Thymus (tissue), 11 donors: ENCODE results near the gene TYR. TPM values are rescaled to one million over a fixed set of nuclear protein-coding genes. Genes with fewer than 3 reads are reported as not detected.
"Not testable (repeated sequence)": the region's sequence is repeated elsewhere in the genome, so short reads cannot be mapped to it uniquely, and the experiment has no call there.

Experiments
- DNase-seq, 9 donors: peaks; one replicate each; pipeline ENCODE4 v3.0.0-alpha.2; 2013; ENCODE audit warnings: low spot score in 9 of 9, low read depth in 6 of 9, missing footprints in 1 of 9
- H3K27ac ChIP-seq, 2 donors: one replicate each; pipeline ENCODE4 v1.5.1; 2013; ENCODE audit warnings: control low read depth in 1 of 2, low read depth in 1 of 2, low read length in 1 of 2, mild to moderate bottlenecking in 1 of 2, moderate library complexity in 1 of 2
- H3K27me3 ChIP-seq, 2 donors: one replicate each; pipeline ENCODE4 v1.5.1; 2013; ENCODE audit warnings: low read length in 1 of 2; ENCODE audit not compliant: control insufficient read depth in 2 of 2, insufficient read depth in 1 of 2
- H3K36me3 ChIP-seq, 2 donors: one replicate each; pipeline ENCODE4 v1.5.1; 2013; ENCODE audit warnings: low read length in 1 of 2, mild to moderate bottlenecking in 1 of 2, moderate library complexity in 1 of 2; ENCODE audit not compliant: control insufficient read depth in 2 of 2, insufficient read depth in 2 of 2
- H3K4me1 ChIP-seq, 2 donors: one replicate each; pipeline ENCODE4 v1.5.1; 2013; ENCODE audit warnings: low read length in 2 of 2; ENCODE audit not compliant: control insufficient read depth in 2 of 2, insufficient read depth in 2 of 2
- H3K4me3 ChIP-seq, 2 donors: one replicate each; pipeline ENCODE4 v1.5.1; 2013; ENCODE audit warnings: low read length in 2 of 2, control low read depth in 1 of 2, mild to moderate bottlenecking in 1 of 2
- H3K9me3 ChIP-seq, 2 donors: one replicate each; pipeline ENCODE4 v1.5.1; 2013; ENCODE audit warnings: low read length in 1 of 2, mild to moderate bottlenecking in 1 of 2; ENCODE audit not compliant: control insufficient read depth in 2 of 2, insufficient read depth in 1 of 2
- WGBS: extraction: QIAGEN DNeasy Blood & Tissue Kit; methylation state at CpG from one replicate; pipeline ENCODE4 v1.1.7; 2013; 5-methylcytosine and 5-hydroxymethylcytosine counted together
- polyA plus RNA-seq: library from polyadenylated mRNA; stranded (reverse); fragments of 200-250 nt; gene quantifications from one replicate; pipeline ENCODE4 v1.2.3, GENCODE V29; 2013
- total RNA-seq: library from RNA; stranded (reverse); fragments of 120-200 nt; gene quantifications from one replicate; pipeline ENCODE4 v1.2.4, GENCODE V29; 2013
- donor health status: healthy.

Gene TYR
- total and polyA plus RNA-seq, 2 donors = 0.02 TPM; not detected in 1

- WGBS = 97% methylated on average over 2 of the region's 2 CpGs
- Histone ChIP-seq H3K9me3 (no peaks in the 10 kb centered on the region), H3K4me3 (no peak overlapping the region)
These were observed 143.7 kb downstream of the TYR start for GRCh38 chr11:89321401-89321800.

GRCh38 chr11:89327885-89328284, 150.2 kb downstream of the TYR start:
- 93% methylated on average over 5 of the region's 5 CpGs for WGBS
- DNase-seq = no peak
- H3K36me3 ChIP-seq = no peaks in the 10 kb centered on the region
- no peak overlapping the region for H3K4me3 ChIP-seq
- H3K9me3 ChIP-seq = no peaks in the 10 kb centered on the region
- no peak overlapping the region for H3K27ac ChIP-seq
- no peaks in the 10 kb centered on the region for H3K4me1 ChIP-seq
- H3K27me3 ChIP-seq = no peaks in the 10 kb centered on the region

More at GRCh38 chr11:89321401-89321800, 143.7 kb downstream of the TYR start:
- Histone ChIP-seq H3K27ac (no peak overlapping the region), H3K36me3 (no peaks in the 10 kb centered on the region), H3K4me1 (no peaks in the 10 kb centered on the region), H3K27me3 (no peaks in the 10 kb centered on the region)
- DNase-seq = no peak

- 81% methylated on average over 4 of the region's 4 CpGs for WGBS
- DNase-seq, H3K4me1 ChIP-seq: not testable (repeated sequence)
These were observed 154.3 kb downstream of the TYR start for GRCh38 chr11:89331940-89332339.

GRCh38 chr11:89333704-89334103, 156.0 kb downstream of the TYR start:
- not testable (repeated sequence) for H3K27me3 ChIP-seq, H3K4me1 ChIP-seq, H3K36me3 ChIP-seq, DNase-seq, H3K4me3 ChIP-seq, H3K27ac ChIP-seq, H3K9me3 ChIP-seq
- 65% methylated on average over 1 of the region's 1 CpG for WGBS

More at GRCh38 chr11:89331940-89332339, 154.3 kb downstream of the TYR start:
- H3K9me3 ChIP-seq, H3K27ac ChIP-seq, H3K36me3 ChIP-seq, H3K4me3 ChIP-seq, H3K27me3 ChIP-seq: not testable (repeated sequence)

GRCh38 chr11:89337100-89337650, 159.5 kb downstream of the TYR start:
- not testable (repeated sequence) for H3K4me3 ChIP-seq, DNase-seq, H3K27ac ChIP-seq, H3K27me3 ChIP-seq, H3K36me3 ChIP-seq, H3K9me3 ChIP-seq, H3K4me1 ChIP-seq
- WGBS = 90% methylated on average over 4 of the region's 4 CpGs

- 27% methylated on average over 2 of the region's 2 CpGs for WGBS
- not testable (repeated sequence) for H3K27ac ChIP-seq, H3K4me1 ChIP-seq, H3K4me3 ChIP-seq, H3K27me3 ChIP-seq, DNase-seq, H3K9me3 ChIP-seq, H3K36me3 ChIP-seq
These were observed 160.4 kb downstream of the TYR start for GRCh38 chr11:89338073-89338472.

GRCh38 chr11:89340450-89340849, 162.8 kb downstream of the TYR start:
- not testable (repeated sequence) for H3K36me3 ChIP-seq, H3K27me3 ChIP-seq, H3K9me3 ChIP-seq, H3K27ac ChIP-seq, H3K4me3 ChIP-seq, H3K4me1 ChIP-seq, DNase-seq

GRCh38 chr11:89342880-89343572, 165.4 kb downstream of the TYR start:
- H3K27ac ChIP-seq, H3K9me3 ChIP-seq, H3K4me1 ChIP-seq, H3K27me3 ChIP-seq, H3K36me3 ChIP-seq, H3K4me3 ChIP-seq, DNase-seq: not testable (repeated sequence)
- 79% methylated on average over 3 of the region's 3 CpGs for WGBS
